ENCODE results near the gene UBE2K.
"Not testable (repeated sequence)": the region's sequence is repeated elsewhere in the genome, so short reads cannot be mapped to it uniquely, and the experiment has no call there.

- TF ChIP-seq, protein P1, sequence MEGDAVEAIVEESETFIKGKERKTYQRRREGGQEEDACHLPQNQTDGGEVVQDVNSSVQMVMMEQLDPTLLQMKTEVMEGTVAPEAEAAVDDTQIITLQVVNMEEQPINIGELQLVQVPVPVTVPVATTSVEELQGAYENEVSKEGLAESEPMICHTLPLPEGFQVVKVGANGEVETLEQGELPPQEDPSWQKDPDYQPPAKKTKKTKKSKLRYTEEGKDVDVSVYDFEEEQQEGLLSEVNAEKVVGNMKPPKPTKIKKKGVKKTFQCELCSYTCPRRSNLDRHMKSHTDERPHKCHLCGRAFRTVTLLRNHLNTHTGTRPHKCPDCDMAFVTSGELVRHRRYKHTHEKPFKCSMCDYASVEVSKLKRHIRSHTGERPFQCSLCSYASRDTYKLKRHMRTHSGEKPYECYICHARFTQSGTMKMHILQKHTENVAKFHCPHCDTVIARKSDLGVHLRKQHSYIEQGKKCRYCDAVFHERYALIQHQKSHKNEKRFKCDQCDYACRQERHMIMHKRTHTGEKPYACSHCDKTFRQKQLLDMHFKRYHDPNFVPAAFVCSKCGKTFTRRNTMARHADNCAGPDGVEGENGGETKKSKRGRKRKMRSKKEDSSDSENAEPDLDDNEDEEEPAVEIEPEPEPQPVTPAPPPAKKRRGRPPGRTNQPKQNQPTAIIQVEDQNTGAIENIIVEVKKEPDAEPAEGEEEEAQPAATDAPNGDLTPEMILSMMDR (conservative IDR thresholded peaks at IDR 0.05): not testable (repeated sequence)
- not testable (repeated sequence) for TF ChIP-seq ZFX (IDR thresholded peaks at IDR 0.05)
Observed at GRCh38 chr4:39813033-39813432, 115.1 kb downstream of the UBE2K start.

All from C4-2B (cell line).